GM12878 (cell line): ENCODE results near the gene MED4. TPM values are rescaled to one million over a fixed set of nuclear protein-coding genes. Genes with fewer than 3 reads are reported as not detected.

Source experiments
- ATAC-seq: fragments of 200-7000 bp; cut with Tn5 transposase; 3 replicates; pipeline ENCODE4 v1.9.1; 2020; ENCODE audit warnings: mild to moderate bottlenecking, moderate library complexity
- BruUV-seq: library from RNA; stranded (reverse); fragments of 400-500 nt; replicated peaks from 2 replicates; lab custom pipeline; 2021; lab: Mats Ljungman, UMichigan
- CTCF ChIA-PET: fragments of 300-600 bp; sonication (Branson Sonifier 250); formaldehyde crosslinking; extraction: SDS; loops from one replicate; lab custom pipeline; 2021; ENCODE audit warnings: inconsistent platforms; lab: Yijun Ruan, JAX
- POLR2A ChIA-PET: fragments of 350-600 bp; formaldehyde crosslinking; extraction: SDS; loops from one replicate; lab custom pipeline; 2021; ENCODE audit warnings: inconsistent platforms; lab: Charles Lee
- RAD21 ChIA-PET: fragments of 300-600 bp; sonication (Branson Sonifier 250); formaldehyde crosslinking; loops from one replicate; lab custom pipeline; 2023; ENCODE audit warnings: antibody characterized with exemption; ENCODE audit not compliant: unreplicated experiment; lab: Charles Lee
- SMC1A ChIA-PET: fragments of 300-600 bp; sonication (Branson Sonifier 250); formaldehyde crosslinking; loops from one replicate; lab custom pipeline; 2023; ENCODE audit not compliant: unreplicated experiment, uncharacterized antibody; lab: Charles Lee
- DNase-seq: peaks from one replicate; pipeline ENCODE4 v3.0.0-alpha.2; 2011; ENCODE audit warnings: low read depth, low spot score
- FAIRE-seq: peaks from 3 replicates; lab custom pipeline; 2011; peaks lifted over from hg19 to GRCh38; lab: Jason Lieb, UNC
- H2AFZ ChIP-seq: 2 replicates; pipeline ENCODE4 v1.6.0; 2011; ENCODE audit warnings: low read depth, low read length, control low read depth; ENCODE audit not compliant: control insufficient read depth
- H3K27ac ChIP-seq: 2 replicates; pipeline ENCODE4 v1.5.1; 2011; ENCODE audit warnings: control low read depth; ENCODE audit not compliant: control insufficient read depth, insufficient read depth
- H3K27me3 ChIP-seq, 2 experiments: replicated peaks in 1 of 2; 2 replicates each; pipeline versions ENCODE4 v1.6.0 to v1.6.1; 2011; ENCODE audit warnings: low read length in 1 of 2; ENCODE audit not compliant: control insufficient read depth in 2 of 2, insufficient read depth in 2 of 2
- H3K36me3 ChIP-seq, 2 experiments: 2 replicates each; pipeline ENCODE4 v1.5.1; 2011; ENCODE audit warnings: low read length in 1 of 2; ENCODE audit not compliant: control insufficient read depth in 2 of 2, insufficient read depth in 2 of 2
- H3K4me1 ChIP-seq: 2 replicates; pipeline ENCODE4 v1.6.1; 2011; ENCODE audit warnings: mild to moderate bottlenecking, low read length, moderate library complexity, mixed read lengths; ENCODE audit not compliant: control insufficient read depth, insufficient read depth
- H3K4me2 ChIP-seq: 2 replicates; pipeline ENCODE4 v1.6.0; 2011; ENCODE audit warnings: control low read depth; ENCODE audit not compliant: control insufficient read depth, insufficient read depth
- H3K4me3 ChIP-seq: fragments of 200-600 bp; sonication (generic); 2 replicates; pipeline ENCODE4 v1.5.1; 2016
- H3K79me2 ChIP-seq: 2 replicates; pipeline ENCODE4 v1.6.0; 2011; ENCODE audit warnings: low read length; ENCODE audit not compliant: control insufficient read depth, insufficient read depth
- H3K9ac ChIP-seq: 2 replicates; pipeline ENCODE4 v1.8.0; 2011; ENCODE audit warnings: low read length, control low read depth, mixed read lengths; ENCODE audit not compliant: control insufficient read depth, insufficient read depth
- H3K9me3 ChIP-seq: replicated peaks from 3 replicates; pipeline ENCODE4 v1.5.1; 2011; ENCODE audit warnings: mild to moderate bottlenecking, low read length; ENCODE audit not compliant: control insufficient read depth, insufficient read depth
- H4K20me1 ChIP-seq: 2 replicates; pipeline ENCODE4 v1.6.0; 2011; ENCODE audit not compliant: control insufficient read depth, insufficient read depth
- DPF2 ChIP-seq: fragments of 450-650 bp; IDR thresholded peaks from 2 replicates; pipeline ENCODE4 v1.6.1; 2017; ENCODE audit warnings: mild to moderate bottlenecking
- HCFC1 ChIP-seq: fragments of 150-350 bp; IDR thresholded peaks from 2 replicates; pipeline ENCODE4 v1.6.1; 2014; ENCODE audit warnings: low read length
- IRF4 ChIP-seq: IDR thresholded peaks from 2 replicates; pipeline ENCODE4 v1.6.1; 2011; ENCODE audit warnings: low read depth, low read length
- POU2F2 ChIP-seq: IDR thresholded peaks from 3 replicates; pipeline ENCODE4 v1.6.1; 2011; ENCODE audit warnings: low read depth, mild to moderate bottlenecking, low read length, borderline replicate concordance
- RCOR1 ChIP-seq: conservative IDR thresholded peaks from 2 replicates; pipeline ENCODE4 v1.6.1; 2012; ENCODE audit warnings: low read depth, low read length, improper control_type of control experiment
- SIX5 ChIP-seq: IDR thresholded peaks from 2 replicates; pipeline ENCODE4 v1.6.1; 2011; ENCODE audit warnings: mild to moderate bottlenecking, low read depth, low read length, moderate library complexity; ENCODE audit not compliant: severe bottlenecking
- TAF1 ChIP-seq: IDR thresholded peaks from 2 replicates; pipeline ENCODE4 v1.6.1; 2011; ENCODE audit warnings: mild to moderate bottlenecking, low read depth, low read length, borderline replicate concordance
- YY1 ChIP-seq: IDR thresholded peaks from 2 replicates; pipeline ENCODE4 v1.6.1; 2011; ENCODE audit warnings: low read depth, mild to moderate bottlenecking, low read length
- ZNF274 ChIP-seq: IDR thresholded peaks from one replicate; pipeline ENCODE4 v1.8.0; 2011; ENCODE audit not compliant: insufficient read length, insufficient read depth
- WGBS: methylation state at CpG from one replicate; pipeline ENCODE4 v1.1.6; 2016; ENCODE audit warnings: low lambda C conversion rate; ENCODE audit not compliant: insufficient replicate concordance, insufficient coverage; ENCODE audit errors: missing lambda C conversion rate; 5-methylcytosine and 5-hydroxymethylcytosine counted together
- in situ Hi-C: fragments of 300-500 bp; cut with MboI; formaldehyde crosslinking; loops from 9 replicates; pipeline ENCODE4 v1.14.3; 2018; ENCODE audit warnings: mixed read lengths
- intact Hi-C: fragments of 100-400 bp; cut with micrococcal nuclease; formaldehyde crosslinking; loops from one replicate; pipeline ENCODE4 v1.14.2; 2022; ENCODE audit not compliant: unreplicated experiment
- polyA plus RNA-seq, 11 experiments: library from polyadenylated mRNA; depleted of rRNA in 4 of 11; unstranded in 6 of 11; stranded (reverse) in 5 of 11; fragments of >200 nt; fragmentation: Nextera tagmentation in 4 of 11; fragmentation: Illumina TruSeq in 1 of 11; extraction: Ambion mirVana in 4 of 11; extraction: Trizol in 1 of 11; gene quantifications; 1 replicate in 1 of 11; 2 replicates in 10 of 11; pipeline versions ENCODE4 v1.2.1 to v1.2.3, GENCODE V29; 2011 to 2016; ENCODE audit warnings: inconsistent platforms in 2 of 11, missing spikeins in 2 of 11, low read depth in 1 of 11
- total RNA-seq, 4 experiments: library from RNA; depleted of rRNA in 3 of 4; stranded (reverse); fragments of >200 nt in 3 of 4; fragmentation: Illumina TruSeq in 1 of 4; extraction: Trizol in 1 of 4; gene quantifications; 2 replicates each; pipeline versions ENCODE4 v1.2.1 to v1.2.3, GENCODE V29; 2013 to 2021
- TF ChIP-seq, protein P1 (sequence below): fragments of 150-350 bp; IDR thresholded peaks from 2 replicates; pipeline ENCODE4 v1.6.1; 2014; ENCODE audit warnings: mild to moderate bottlenecking, low read depth, low read length
- TF ChIP-seq, protein P2 (sequence below): IDR thresholded peaks from 2 replicates; pipeline ENCODE4 v1.6.1; 2012; ENCODE audit warnings: low read depth, low read length, improper control_type of control experiment
- TF ChIP-seq, protein P3 (sequence below): fragments of 450-650 bp; IDR thresholded peaks from 2 replicates; pipeline ENCODE4 v1.6.1; 2017; ENCODE audit warnings: mild to moderate bottlenecking, moderate library complexity
- TF ChIP-seq, protein P4 (sequence below): fragments of 450-650 bp; IDR thresholded peaks from 2 replicates; pipeline ENCODE4 v1.6.1; 2017; ENCODE audit warnings: low read depth, mild to moderate bottlenecking, moderate library complexity

The MED4 gene
- total and polyA plus RNA-seq, 10 of the 15 experiments (the other 5 are each of a cell fraction or from before 2014, with no cell fraction given): 31.5 to 117 (median 87.4) TPM

DNA sequence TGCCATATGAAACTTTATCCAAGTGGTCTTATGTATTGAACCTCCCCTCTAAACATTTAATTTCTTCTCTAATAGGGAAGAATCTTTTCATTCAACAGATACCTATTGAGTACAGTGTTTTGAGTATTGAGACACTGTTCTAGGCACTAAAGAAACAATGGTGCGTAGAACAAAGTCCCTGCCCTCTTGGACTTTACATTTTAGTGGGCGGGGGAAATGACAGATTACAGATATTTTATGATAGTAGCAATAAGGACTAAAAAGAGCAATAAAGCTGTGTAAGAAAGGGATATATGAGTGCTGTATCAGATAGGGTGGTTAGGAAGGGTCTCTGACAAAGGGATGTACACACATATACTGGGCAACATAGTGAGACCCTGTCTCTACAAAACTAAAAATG is 52.0 kb downstream of the MED4 start (continued):
- TF ChIP-seq, protein P1, sequence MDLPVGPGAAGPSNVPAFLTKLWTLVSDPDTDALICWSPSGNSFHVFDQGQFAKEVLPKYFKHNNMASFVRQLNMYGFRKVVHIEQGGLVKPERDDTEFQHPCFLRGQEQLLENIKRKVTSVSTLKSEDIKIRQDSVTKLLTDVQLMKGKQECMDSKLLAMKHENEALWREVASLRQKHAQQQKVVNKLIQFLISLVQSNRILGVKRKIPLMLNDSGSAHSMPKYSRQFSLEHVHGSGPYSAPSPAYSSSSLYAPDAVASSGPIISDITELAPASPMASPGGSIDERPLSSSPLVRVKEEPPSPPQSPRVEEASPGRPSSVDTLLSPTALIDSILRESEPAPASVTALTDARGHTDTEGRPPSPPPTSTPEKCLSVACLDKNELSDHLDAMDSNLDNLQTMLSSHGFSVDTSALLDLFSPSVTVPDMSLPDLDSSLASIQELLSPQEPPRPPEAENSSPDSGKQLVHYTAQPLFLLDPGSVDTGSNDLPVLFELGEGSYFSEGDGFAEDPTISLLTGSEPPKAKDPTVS: no peak
- TF ChIP-seq YY1 (no peak), SIX5 (no peak), HCFC1 (no peak), RCOR1 (no peak), ZNF274 (no peak)
- TF ChIP-seq, protein P2, sequence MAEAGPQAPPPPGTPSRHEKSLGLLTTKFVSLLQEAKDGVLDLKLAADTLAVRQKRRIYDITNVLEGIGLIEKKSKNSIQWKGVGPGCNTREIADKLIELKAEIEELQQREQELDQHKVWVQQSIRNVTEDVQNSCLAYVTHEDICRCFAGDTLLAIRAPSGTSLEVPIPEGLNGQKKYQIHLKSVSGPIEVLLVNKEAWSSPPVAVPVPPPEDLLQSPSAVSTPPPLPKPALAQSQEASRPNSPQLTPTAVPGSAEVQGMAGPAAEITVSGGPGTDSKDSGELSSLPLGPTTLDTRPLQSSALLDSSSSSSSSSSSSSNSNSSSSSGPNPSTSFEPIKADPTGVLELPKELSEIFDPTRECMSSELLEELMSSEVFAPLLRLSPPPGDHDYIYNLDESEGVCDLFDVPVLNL: no peak

DNA sequence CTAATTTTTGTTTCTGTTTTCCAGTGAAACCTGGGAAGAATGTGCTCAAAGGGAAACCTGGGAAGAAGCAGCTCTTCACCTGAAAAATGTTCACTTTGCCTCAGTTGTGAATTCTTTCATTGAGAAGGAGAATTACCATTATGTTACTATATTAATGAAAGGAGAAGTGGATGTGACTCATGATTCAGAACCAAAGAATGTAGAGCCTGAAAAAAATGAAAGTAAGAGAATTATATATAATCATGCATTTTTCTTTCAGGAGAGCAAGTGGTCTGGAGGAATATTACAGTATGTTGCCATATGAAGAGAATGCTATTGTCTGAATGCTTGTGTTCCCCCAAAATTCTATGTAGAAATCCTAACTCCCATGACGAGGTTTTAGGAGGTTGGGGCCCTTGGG is 54.0 kb downstream of the MED4 start:
- ChIA-PET RAD21 (no interaction called here), POLR2A (no interaction called here), CTCF (no interaction called here), SMC1A (interaction anchor here (1.0 kb wide), 1 partner anchor 13 kb away, joined by 3 read pairs; no protein-coding TSS in a partner anchor)
- intact Hi-C loops: no loop called here
- H3K9me3 ChIP-seq: no peaks in the 10 kb centered on the region; the same call in 2 of the 3 replicates
- no peak overlapping the region for H3K4me3 ChIP-seq
- FAIRE-seq: no peak
- H3K27ac ChIP-seq: no peak overlapping the region
- no peaks in the 10 kb centered on the region for H3K27me3 ChIP-seq
- H4K20me1 ChIP-seq: no peaks in the 10 kb centered on the region; the same call in 1 of the 2 replicates
- H2AFZ ChIP-seq: no peak overlapping the region
- in situ Hi-C loops: no loop called here
- BruUV-seq: no TSS peak
- 46% methylated on average over 1 of the region's 1 CpG for WGBS
- H3K79me2 ChIP-seq: peaks cover 15% of the 10 kb centered on the region
- H3K36me3 ChIP-seq: peaks cover 1 to 5% of the 10 kb centered on the region in 2 experiments; a peak in 2 of 4 replicates
- peaks cover 8% of the 10 kb centered on the region for H3K4me1 ChIP-seq
- DNase-seq: no peak
- no peak overlapping the region for H3K4me2 ChIP-seq
- ATAC-seq: no peak
- no peak overlapping the region for H3K9ac ChIP-seq
- no peak for TF ChIP-seq IRF4
- TF ChIP-seq, protein P3, sequence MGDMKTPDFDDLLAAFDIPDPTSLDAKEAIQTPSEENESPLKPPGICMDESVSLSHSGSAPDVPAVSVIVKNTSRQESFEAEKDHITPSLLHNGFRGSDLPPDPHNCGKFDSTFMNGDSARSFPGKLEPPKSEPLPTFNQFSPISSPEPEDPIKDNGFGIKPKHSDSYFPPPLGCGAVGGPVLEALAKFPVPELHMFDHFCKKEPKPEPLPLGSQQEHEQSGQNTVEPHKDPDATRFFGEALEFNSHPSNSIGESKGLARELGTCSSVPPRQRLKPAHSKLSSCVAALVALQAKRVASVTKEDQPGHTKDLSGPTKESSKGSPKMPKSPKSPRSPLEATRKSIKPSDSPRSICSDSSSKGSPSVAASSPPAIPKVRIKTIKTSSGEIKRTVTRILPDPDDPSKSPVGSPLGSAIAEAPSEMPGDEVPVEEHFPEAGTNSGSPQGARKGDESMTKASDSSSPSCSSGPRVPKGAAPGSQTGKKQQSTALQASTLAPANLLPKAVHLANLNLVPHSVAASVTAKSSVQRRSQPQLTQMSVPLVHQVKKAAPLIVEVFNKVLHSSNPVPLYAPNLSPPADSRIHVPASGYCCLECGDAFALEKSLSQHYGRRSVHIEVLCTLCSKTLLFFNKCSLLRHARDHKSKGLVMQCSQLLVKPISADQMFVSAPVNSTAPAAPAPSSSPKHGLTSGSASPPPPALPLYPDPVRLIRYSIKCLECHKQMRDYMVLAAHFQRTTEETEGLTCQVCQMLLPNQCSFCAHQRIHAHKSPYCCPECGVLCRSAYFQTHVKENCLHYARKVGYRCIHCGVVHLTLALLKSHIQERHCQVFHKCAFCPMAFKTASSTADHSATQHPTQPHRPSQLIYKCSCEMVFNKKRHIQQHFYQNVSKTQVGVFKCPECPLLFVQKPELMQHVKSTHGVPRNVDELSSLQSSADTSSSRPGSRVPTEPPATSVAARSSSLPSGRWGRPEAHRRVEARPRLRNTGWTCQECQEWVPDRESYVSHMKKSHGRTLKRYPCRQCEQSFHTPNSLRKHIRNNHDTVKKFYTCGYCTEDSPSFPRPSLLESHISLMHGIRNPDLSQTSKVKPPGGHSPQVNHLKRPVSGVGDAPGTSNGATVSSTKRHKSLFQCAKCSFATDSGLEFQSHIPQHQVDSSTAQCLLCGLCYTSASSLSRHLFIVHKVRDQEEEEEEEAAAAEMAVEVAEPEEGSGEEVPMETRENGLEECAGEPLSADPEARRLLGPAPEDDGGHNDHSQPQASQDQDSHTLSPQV: no peak
- TF ChIP-seq, protein P1: no peak
- TF ChIP-seq DPF2: no peak
- no peak for TF ChIP-seq TAF1
- no peak for TF ChIP-seq POU2F2
- TF ChIP-seq, protein P4, sequence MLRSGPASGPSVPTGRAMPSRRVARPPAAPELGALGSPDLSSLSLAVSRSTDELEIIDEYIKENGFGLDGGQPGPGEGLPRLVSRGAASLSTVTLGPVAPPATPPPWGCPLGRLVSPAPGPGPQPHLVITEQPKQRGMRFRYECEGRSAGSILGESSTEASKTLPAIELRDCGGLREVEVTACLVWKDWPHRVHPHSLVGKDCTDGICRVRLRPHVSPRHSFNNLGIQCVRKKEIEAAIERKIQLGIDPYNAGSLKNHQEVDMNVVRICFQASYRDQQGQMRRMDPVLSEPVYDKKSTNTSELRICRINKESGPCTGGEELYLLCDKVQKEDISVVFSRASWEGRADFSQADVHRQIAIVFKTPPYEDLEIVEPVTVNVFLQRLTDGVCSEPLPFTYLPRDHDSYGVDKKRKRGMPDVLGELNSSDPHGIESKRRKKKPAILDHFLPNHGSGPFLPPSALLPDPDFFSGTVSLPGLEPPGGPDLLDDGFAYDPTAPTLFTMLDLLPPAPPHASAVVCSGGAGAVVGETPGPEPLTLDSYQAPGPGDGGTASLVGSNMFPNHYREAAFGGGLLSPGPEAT: no peak
